Right lobe of liver (tissue), 6 donors: ENCODE data around the gene RORB. TPM values are rescaled to one million over a fixed set of nuclear protein-coding genes. Genes with fewer than 3 reads are reported as not detected.

ENCODE experiments used
- ATAC-seq, 4 donors: fragments of 200-7000 bp; cut with Tn5 transposase; one replicate each; pipeline ENCODE4 v1.9.1; 2020; ENCODE audit warnings: mild to moderate bottlenecking in 4 of 4, moderate library complexity in 4 of 4
- DNase-seq, 3 donors: peaks; one replicate each; pipeline ENCODE4 v3.0.0-alpha.2; 2020
- H3K27ac ChIP-seq, 3 donors: fragments of 200-600 bp; one replicate each; pipeline ENCODE4 v1.8.0; 2022
- H3K27me3 ChIP-seq, 2 donors: fragments of 200-600 bp; one replicate each; pipeline ENCODE4 v1.8.0; 2022
- H3K36me3 ChIP-seq, 4 donors: fragments of 200-600 bp; sonication (generic) in 1 of 4; one replicate each; pipeline versions ENCODE4 v1.5.1 to v1.8.0; 2017 to 2022; ENCODE audit warnings: control low read depth in 1 of 4
- H3K4me1 ChIP-seq, 4 donors: fragments of 200-600 bp; sonication (generic) in 1 of 4; one replicate each; pipeline versions ENCODE4 v1.5.1 to v1.8.0; 2017 to 2022; ENCODE audit warnings: control low read depth in 1 of 4
- H3K4me3 ChIP-seq, 3 donors: fragments of 200-600 bp; one replicate each; pipeline ENCODE4 v1.8.0; 2022
- H3K9me3 ChIP-seq, 4 donors: fragments of 200-600 bp; sonication (generic) in 1 of 4; one replicate each; pipeline versions ENCODE4 v1.5.1 to v1.8.0; 2017 to 2022; ENCODE audit warnings: control low read depth in 1 of 4
- POLR2A ChIP-seq: fragments of 450-650 bp; IDR thresholded peaks from one replicate; pipeline ENCODE4 v1.6.1; 2017; ENCODE audit warnings: antibody characterized with exemption, mild to moderate bottlenecking
- WGBS: methylation state at CpG from one replicate; pipeline ENCODE4 v1.1.6; 2018; ENCODE audit warnings: low coverage, low lambda C conversion rate; ENCODE audit not compliant: insufficient coverage; ENCODE audit errors: missing lambda C conversion rate; 5-methylcytosine and 5-hydroxymethylcytosine counted together
- intact Hi-C, 2 donors: fragments of 100-400 bp; cut with DNase I; formaldehyde crosslinking; loops; one replicate each; pipeline versions ENCODE4 v1.11.2 to v1.14.1; 2022
- total RNA-seq, 6 experiments: library from RNA; depleted of rRNA in 2 of 6; stranded (reverse); fragments of >200 nt in 2 of 6; fragmentation: NEBNext Ultra II Directional in 3 of 6; extraction: Animal tissue kit (Norgen Biotek cat#: 25700) in 3 of 6; gene quantifications; one replicate each; pipeline versions ENCODE4 v1.1.0 to v1.2.4, GENCODE V29; 2016 to 2023
- TF ChIP-seq, protein P1 (sequence below), 4 donors: fragments of 200-600 bp in 3 of 4; fragments of 450-650 bp in 1 of 4; IDR thresholded peaks; one replicate each; pipeline versions ENCODE4 v1.5.1 to v1.8.0; 2016 to 2022; ENCODE audit warnings: antibody characterized with exemption in 4 of 4, mild to moderate bottlenecking in 2 of 4
- donor health status: DM: no; HTN: yes; CAD: no.
- donor health status: DM: no; HTN: no; CAD: no.
- donor health status: DM: no; HTN: no; CAD: no.
- donor health status: DM: no; HTN: yes; CAD: no.
- donor health status: DM: no; HTN: yes; CAD: no.

The RORB gene
- total RNA-seq, 6 experiments from 2014 or later: 0.04 to 0.62 (median 0.61) TPM; not detected in 3

DNA sequence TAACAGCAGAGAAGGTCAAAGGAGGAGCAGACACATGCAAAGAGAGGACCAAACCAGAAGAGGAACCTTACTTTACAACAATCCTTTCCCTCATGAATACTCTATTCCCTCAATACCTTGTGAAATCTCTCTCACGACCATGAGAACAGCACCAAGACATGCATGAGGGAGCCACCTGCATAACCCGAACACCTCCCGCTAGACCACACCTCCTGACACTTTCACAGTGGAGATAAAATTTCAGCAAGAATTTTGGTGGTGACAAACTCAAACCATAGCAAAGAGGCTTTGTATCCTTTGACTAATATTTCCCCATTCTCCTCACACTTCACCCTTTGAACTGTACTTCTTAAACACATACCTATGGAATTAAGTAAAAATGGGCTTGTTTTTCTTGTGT, 101.7 kb downstream of the RORB start:
- Histone ChIP-seq H3K4me3 (no peak overlapping the region), H3K36me3 (no peaks in the 10 kb centered on the region), H3K9me3 (no peaks in the 10 kb centered on the region), H3K4me1 (no peaks in the 10 kb centered on the region), H3K27ac (no peak overlapping the region), H3K27me3 (no peaks in the 10 kb centered on the region)
- WGBS: 54% methylated on average over 2 of the region's 3 CpGs
- intact Hi-C loops: no loop called here
- TF ChIP-seq, protein P1, sequence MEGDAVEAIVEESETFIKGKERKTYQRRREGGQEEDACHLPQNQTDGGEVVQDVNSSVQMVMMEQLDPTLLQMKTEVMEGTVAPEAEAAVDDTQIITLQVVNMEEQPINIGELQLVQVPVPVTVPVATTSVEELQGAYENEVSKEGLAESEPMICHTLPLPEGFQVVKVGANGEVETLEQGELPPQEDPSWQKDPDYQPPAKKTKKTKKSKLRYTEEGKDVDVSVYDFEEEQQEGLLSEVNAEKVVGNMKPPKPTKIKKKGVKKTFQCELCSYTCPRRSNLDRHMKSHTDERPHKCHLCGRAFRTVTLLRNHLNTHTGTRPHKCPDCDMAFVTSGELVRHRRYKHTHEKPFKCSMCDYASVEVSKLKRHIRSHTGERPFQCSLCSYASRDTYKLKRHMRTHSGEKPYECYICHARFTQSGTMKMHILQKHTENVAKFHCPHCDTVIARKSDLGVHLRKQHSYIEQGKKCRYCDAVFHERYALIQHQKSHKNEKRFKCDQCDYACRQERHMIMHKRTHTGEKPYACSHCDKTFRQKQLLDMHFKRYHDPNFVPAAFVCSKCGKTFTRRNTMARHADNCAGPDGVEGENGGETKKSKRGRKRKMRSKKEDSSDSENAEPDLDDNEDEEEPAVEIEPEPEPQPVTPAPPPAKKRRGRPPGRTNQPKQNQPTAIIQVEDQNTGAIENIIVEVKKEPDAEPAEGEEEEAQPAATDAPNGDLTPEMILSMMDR (IDR thresholded peaks at IDR 0.05): no peak
- no peak for TF ChIP-seq POLR2A
- ATAC-seq (no peak), DNase-seq (no peak)

DNA sequence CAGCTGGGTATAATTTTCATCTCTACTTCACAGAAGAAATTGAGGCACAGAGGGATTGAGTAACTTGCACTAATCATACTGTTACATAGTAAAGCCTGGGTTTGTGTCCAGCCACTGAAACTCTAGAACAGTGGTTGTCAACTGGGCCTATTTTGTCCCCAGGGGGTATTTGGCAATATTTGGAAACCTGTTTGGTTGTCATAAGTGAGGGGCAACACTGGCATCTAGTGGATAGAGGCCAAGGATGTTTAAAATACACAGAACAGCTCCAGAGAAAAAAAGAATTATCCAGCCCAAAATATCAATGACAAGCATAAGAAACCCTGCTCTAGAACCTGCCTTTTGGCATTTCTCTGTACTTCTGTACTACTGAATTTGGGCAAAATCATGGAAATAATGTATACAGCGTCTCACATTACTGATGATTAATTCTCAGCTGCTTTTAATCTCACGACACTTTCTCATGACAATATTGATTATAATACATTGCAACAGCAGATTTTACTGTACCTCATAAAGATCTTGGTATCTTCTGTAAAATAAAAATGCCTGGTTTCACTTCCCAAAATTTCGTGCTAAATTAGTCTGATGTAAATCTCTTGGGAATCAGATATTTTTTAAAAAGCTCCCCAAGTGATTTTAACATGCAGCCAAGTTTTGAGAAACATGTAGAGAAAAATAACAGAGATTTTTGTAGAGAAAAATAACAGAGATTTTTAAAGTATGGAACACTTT, 112.7 kb downstream of the RORB start:
- no peaks in the 10 kb centered on the region for H3K4me1 ChIP-seq

DNA sequence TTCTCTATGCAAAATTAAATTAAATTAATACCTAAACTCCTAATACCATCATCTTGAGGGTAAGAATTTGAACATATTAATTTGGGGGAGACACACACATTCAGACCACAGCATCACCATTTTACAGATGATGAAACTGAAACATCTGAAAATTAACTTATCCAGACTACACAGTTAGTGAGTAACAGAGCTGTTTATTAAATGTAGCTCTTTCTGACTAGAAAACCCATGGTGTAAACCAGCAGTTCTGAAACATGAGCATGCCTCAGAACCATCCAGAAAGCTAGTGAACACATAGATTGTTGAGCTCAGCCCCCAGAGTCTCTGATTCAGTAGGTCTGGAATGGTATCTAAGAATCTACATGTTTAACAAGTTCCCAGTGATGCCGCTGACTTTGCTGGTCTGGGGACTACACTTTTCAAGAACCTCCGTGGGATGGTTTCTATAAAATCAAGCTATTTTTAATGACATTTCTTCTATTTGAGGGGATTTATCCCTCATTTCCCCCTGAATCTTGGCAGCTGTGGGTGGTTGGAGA, 113.5 kb downstream of the RORB start:
- no peak overlapping the region for H3K4me3 ChIP-seq
- no peak for DNase-seq
- H3K9me3 ChIP-seq: no peaks in the 10 kb centered on the region
- ATAC-seq: no peak
- 85% methylated on average over 2 of the region's 2 CpGs for WGBS
- no peaks in the 10 kb centered on the region for H3K27me3 ChIP-seq
- H3K36me3 ChIP-seq: no peaks in the 10 kb centered on the region
- no peak overlapping the region for H3K27ac ChIP-seq
- intact Hi-C loops: no loop called here
- TF ChIP-seq, protein P1 (IDR thresholded peaks at IDR 0.05): no peak
- TF ChIP-seq POLR2A: no peak
- H3K4me1 ChIP-seq: no peaks in the 10 kb centered on the region

More for the DNA sequence above, 112.7 kb downstream of the RORB start:
- TF ChIP-seq, protein P1 (IDR thresholded peaks at IDR 0.05): no peak
- TF ChIP-seq POLR2A: no peak
- Histone ChIP-seq H3K27me3 (no peaks in the 10 kb centered on the region), H3K4me3 (no peak overlapping the region), H3K27ac (no peak overlapping the region), H3K9me3 (no peaks in the 10 kb centered on the region), H3K36me3 (no peaks in the 10 kb centered on the region)
- DNase-seq (no peak), ATAC-seq (no peak)
- WGBS: 27% methylated on average over 3 of the region's 3 CpGs
- intact Hi-C loops: no loop called here

DNA sequence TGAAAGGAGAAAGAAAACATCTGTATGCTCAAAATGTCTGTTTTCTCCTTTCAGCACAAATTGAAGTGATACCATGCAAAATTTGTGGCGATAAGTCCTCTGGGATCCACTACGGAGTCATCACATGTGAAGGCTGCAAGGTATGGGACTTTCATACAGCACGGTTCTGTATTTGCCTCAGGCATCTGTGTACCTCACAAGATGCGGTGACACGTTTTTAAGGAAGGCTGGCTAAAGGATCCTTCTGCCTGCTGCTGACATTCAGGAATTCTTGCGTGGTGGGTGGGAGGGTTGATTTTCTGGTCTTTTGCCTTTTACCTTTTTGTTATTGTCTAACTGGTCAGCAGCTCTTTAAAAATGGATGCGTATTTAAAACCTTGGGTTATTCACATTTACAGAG, 133.1 kb downstream of the RORB start:
- 54% methylated on average over 7 of the region's 7 CpGs for WGBS
- DNase-seq (no peak), ATAC-seq (no peak)
- no peak overlapping the region for H3K27ac ChIP-seq
- H3K36me3 ChIP-seq: no peaks in the 10 kb centered on the region
- H3K4me1 ChIP-seq: no peaks in the 10 kb centered on the region
- intact Hi-C loops: no loop called here
- TF ChIP-seq, protein P1 (IDR thresholded peaks at IDR 0.05): no peak
- TF ChIP-seq POLR2A: no peak
- no peaks in the 10 kb centered on the region for H3K9me3 ChIP-seq
- H3K4me3 ChIP-seq: no peak overlapping the region
- H3K27me3 ChIP-seq: no peaks in the 10 kb centered on the region
